Measurements from ENCODE around the gene HEATR9. TPM values are rescaled to one million over a fixed set of nuclear protein-coding genes. Genes with fewer than 3 reads are reported as not detected.
A peak's percentile ranks its signal among the peaks of the same experiment; 100 is the strongest.

HEATR9 gene
- total RNA-seq, 1 donor from 2014 or later = 0.21 TPM

- no peaks in the 10 kb centered on the region for H3K9me3 ChIP-seq
- intact Hi-C loops (cut with DNase I) = no loop called here
- H3K36me3 ChIP-seq = no peaks in the 10 kb centered on the region
- no peaks in the 10 kb centered on the region for H3K27me3 ChIP-seq (ENCODE audit: low read depth)
- no peak for DNase-seq
- H3K4me3 ChIP-seq = no peak overlapping the region
- no peak for TF ChIP-seq CTCF (IDR thresholded peaks at IDR 0.05)
- no peak for ATAC-seq
- no peak overlapping the region for H3K27ac ChIP-seq
- peaks cover 4% of the 10 kb centered on the region for H3K4me1 ChIP-seq
Measured at GRCh38 chr17:35892091-35893035, 23.7 kb upstream of the HEATR9 start.

GRCh38 chr17:35891269-35891668, 22.6 kb upstream of the HEATR9 start:
- intact Hi-C loops (cut with DNase I) = no loop called here
- Histone ChIP-seq H3K4me1 (peaks cover 4% of the 10 kb centered on the region), H3K27me3 (ENCODE audit: low read depth) (no peaks in the 10 kb centered on the region), H3K27ac (no peak overlapping the region), H3K9me3 (no peaks in the 10 kb centered on the region), H3K36me3 (no peaks in the 10 kb centered on the region), H3K4me3 (no peak overlapping the region)
- no peak for TF ChIP-seq CTCF (IDR thresholded peaks at IDR 0.05)
- DNase-seq = no peak
- ATAC-seq = no peak

GRCh38 chr17:35890774-35891155, 22.1 kb upstream of the HEATR9 start:
- peaks cover 4% of the 10 kb centered on the region for H3K4me1 ChIP-seq
- TF ChIP-seq CTCF (IDR thresholded peaks at IDR 0.05) = no peak
- no peak overlapping the region for H3K4me3 ChIP-seq
- H3K9me3 ChIP-seq = no peaks in the 10 kb centered on the region
- no peak for DNase-seq
- peak; percentile 64 to 81 for ATAC-seq
- no peak overlapping the region for H3K27ac ChIP-seq
- H3K27me3 ChIP-seq (ENCODE audit: low read depth) = no peaks in the 10 kb centered on the region
- no peaks in the 10 kb centered on the region for H3K36me3 ChIP-seq
- intact Hi-C loops (cut with DNase I) = no loop called here

- intact Hi-C loops (cut with DNase I) = no loop called here
- peaks cover 4% of the 10 kb centered on the region for H3K4me1 ChIP-seq
- TF ChIP-seq CTCF (IDR thresholded peaks at IDR 0.05) = no peak
- peak overlapping the region; percentile 33 for H3K27ac ChIP-seq
- H3K4me3 ChIP-seq = no peak overlapping the region
- H3K36me3 ChIP-seq = no peaks in the 10 kb centered on the region
- no peak for ATAC-seq
- no peaks in the 10 kb centered on the region for H3K9me3 ChIP-seq
- no peak for DNase-seq
- H3K27me3 ChIP-seq (ENCODE audit: low read depth) = no peaks in the 10 kb centered on the region
Measured at GRCh38 chr17:35889818-35890773, 21.4 kb upstream of the HEATR9 start.

GRCh38 chr17:35889241-35889640, 20.6 kb upstream of the HEATR9 start:
- intact Hi-C loops (cut with DNase I) = no loop called here
- DNase-seq = no peak

More at GRCh38 chr17:35889241-35889640, 20.6 kb upstream of the HEATR9 start:
- no peak overlapping the region for H3K27ac ChIP-seq
- no peaks in the 10 kb centered on the region for H3K36me3 ChIP-seq
- peak in 1 of 2 donors; percentile 45 for ATAC-seq
- no peaks in the 10 kb centered on the region for H3K27me3 ChIP-seq (ENCODE audit: low read depth)
- no peak for TF ChIP-seq CTCF (IDR thresholded peaks at IDR 0.05)
- no peak overlapping the region for H3K4me3 ChIP-seq
- H3K4me1 ChIP-seq = peaks cover 4% of the 10 kb centered on the region
- no peaks in the 10 kb centered on the region for H3K9me3 ChIP-seq

Measured in lower lobe of right lung (tissue), 2 donors.